ENCODE measurements around the gene STRIP2. TPM values are rescaled to one million over a fixed set of nuclear protein-coding genes. Genes with fewer than 3 reads are reported as not detected.

The STRIP2 gene
- total and polyA plus RNA-seq, 11 donors, result 7.6 to 43.7 (median 18.2) TPM

- no peaks in the 10 kb centered on the region for H3K27me3 ChIP-seq
- H3K4me3 ChIP-seq, result no peak overlapping the region
- no peaks in the 10 kb centered on the region for H3K4me1 ChIP-seq
- WGBS, 4 donors, result 48 to 74% (median 56%) methylated on average over 5 of the region's 5 CpGs
- peak overlapping the region in 1 of 12 donors; percentile 20 for H3K27ac ChIP-seq
- TF ChIP-seq POLR2A (IDR thresholded peaks at IDR 0.05), result no peak
- TF ChIP-seq CTCF (IDR thresholded peaks at IDR 0.05), result no peak
- intact Hi-C loops (cut with DNase I), result no loop called here
- no peaks in the 10 kb centered on the region for H3K36me3 ChIP-seq
- DNase-seq (no peak), ATAC-seq (no peak)
- no peaks in the 10 kb centered on the region for H3K9me3 ChIP-seq
These were observed 101.7 kb downstream of the STRIP2 start for GRCh38 chr7:129535896-129536295.

GRCh38 chr7:129536323-129536722 is 102.1 kb downstream of the STRIP2 start:
- H3K27me3 ChIP-seq, result no peaks in the 10 kb centered on the region
- WGBS, 4 donors, result 75 to 84% (median 81%) methylated on average over 9 of the region's 9 CpGs
- intact Hi-C loops (cut with DNase I), result no loop called here
- peak overlapping the region in 1 of 12 donors; percentile 20 for H3K27ac ChIP-seq
- DNase-seq (no peak), ATAC-seq (no peak)
- no peaks in the 10 kb centered on the region for H3K9me3 ChIP-seq
- H3K4me1 ChIP-seq, result no peaks in the 10 kb centered on the region
- TF ChIP-seq POLR2A (IDR thresholded peaks at IDR 0.05) (no peak), CTCF (IDR thresholded peaks at IDR 0.05) (no peak)
- no peak overlapping the region for H3K4me3 ChIP-seq
- no peaks in the 10 kb centered on the region for H3K36me3 ChIP-seq

Other genes with a start within 250 kb of the STRIP2 start
- gene SMO, start 245.8 kb upstream of the STRIP2 start, total RNA-seq, result 1 to 10 TPM; 3.1 to 7.3 (median 3.9) TPM
- gene SMO, start 245.8 kb upstream of the STRIP2 start, polyA plus RNA-seq, result 1 to 10 TPM; 1.7 to 3.4 TPM
- 1 to 10 TPM; 3.6 to 7.6 (median 6.5) TPM for gene AHCYL2, start 209.4 kb upstream of the STRIP2 start, total RNA-seq
- 1 to 10 TPM; 1.3 to 5.6 TPM for gene AHCYL2, start 209.4 kb upstream of the STRIP2 start, polyA plus RNA-seq
- gene SMKR1, start 68.1 kb downstream of the STRIP2 start, total RNA-seq, result under 1 TPM in 1 of 9 donors, not detected in 8; 0.25 TPM
- under 1 TPM in 1 of 2 donors, not detected in 1; 0.29 TPM for gene SMKR1, start 68.1 kb downstream of the STRIP2 start, polyA plus RNA-seq
- gene NRF1, start 177.3 kb downstream of the STRIP2 start, total RNA-seq, result 10 to 100 TPM in 8 of 9 donors, 1 to 10 TPM in 1; 7.8 to 20.7 (median 13.5) TPM
- 1 to 10 TPM; 6.2 to 6.3 TPM for gene NRF1, start 177.3 kb downstream of the STRIP2 start, polyA plus RNA-seq